GM18508 (cell line): ENCODE data around the gene CYP20A1.

ENCODE experiments used
- ATAC-seq: cut with Tn5 transposase; IDR thresholded peaks from one replicate; pipeline ENCODE4 v1.9.1; 2021; ENCODE audit warnings: moderate number of reproducible peaks; ENCODE audit not compliant: insufficient read depth, unreplicated experiment

CYP20A1 gene

GRCh38 chr2:203354966-203355365 lies 116.1 kb downstream of the CYP20A1 start:
- ATAC-seq, result no peak
